HG03108 (cell line): ENCODE data around the gene RUNX3.
"Not testable (repeated sequence)": the region's sequence is repeated elsewhere in the genome, so short reads cannot be mapped to it uniquely, and the experiment has no call there.

ENCODE experiments used
- ATAC-seq: cut with Tn5 transposase; IDR thresholded peaks from one replicate; pipeline ENCODE4 v1.9.1; 2021; ENCODE audit warnings: moderate library complexity; ENCODE audit not compliant: unreplicated experiment

RUNX3 gene

DNA sequence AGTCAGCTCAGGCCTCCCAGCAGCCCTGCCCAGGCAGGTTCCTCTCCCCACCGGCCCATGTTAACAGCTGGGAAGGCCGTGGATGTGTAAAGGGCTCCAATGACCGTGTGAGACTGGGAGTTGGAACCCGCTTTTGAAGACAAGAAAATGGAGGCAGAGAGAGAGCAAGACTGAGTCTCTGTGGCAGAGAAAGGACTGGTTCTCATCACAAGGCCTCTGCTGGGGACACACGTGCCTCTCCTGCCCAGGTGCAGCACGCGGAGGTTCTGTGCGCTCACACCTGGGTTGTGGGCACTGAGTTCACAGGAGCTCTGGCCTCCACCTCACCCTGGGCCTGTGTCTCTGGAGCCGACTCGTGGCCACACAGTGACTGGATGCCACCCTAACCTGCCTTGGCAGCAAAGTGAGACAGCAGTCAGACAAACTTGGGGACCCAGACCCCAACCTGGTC, 27.0 kb downstream of the RUNX3 start:
- no peak for ATAC-seq

DNA sequence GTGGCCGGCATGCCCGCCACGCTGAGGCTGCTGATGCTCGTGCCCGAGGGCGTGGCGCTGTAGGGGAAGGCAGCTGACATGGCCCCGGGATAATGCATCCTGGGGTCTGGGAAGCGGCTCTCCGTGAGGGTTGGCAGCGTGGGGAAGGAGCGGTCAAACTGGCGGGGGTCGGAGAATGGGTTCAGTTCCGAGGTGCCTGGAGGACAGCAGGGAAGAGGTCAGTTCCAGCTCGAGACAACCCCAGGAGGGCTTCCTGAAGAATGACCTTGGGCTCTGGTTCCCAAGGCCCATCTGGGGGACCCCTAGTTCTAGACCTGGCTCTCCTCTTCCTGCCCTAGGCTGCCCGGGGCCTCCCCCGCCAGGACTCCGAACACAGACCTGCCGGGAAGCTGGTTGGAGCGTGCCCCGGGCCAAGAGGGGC, 27.6 kb downstream of the RUNX3 start:
- ATAC-seq = no peak

DNA sequence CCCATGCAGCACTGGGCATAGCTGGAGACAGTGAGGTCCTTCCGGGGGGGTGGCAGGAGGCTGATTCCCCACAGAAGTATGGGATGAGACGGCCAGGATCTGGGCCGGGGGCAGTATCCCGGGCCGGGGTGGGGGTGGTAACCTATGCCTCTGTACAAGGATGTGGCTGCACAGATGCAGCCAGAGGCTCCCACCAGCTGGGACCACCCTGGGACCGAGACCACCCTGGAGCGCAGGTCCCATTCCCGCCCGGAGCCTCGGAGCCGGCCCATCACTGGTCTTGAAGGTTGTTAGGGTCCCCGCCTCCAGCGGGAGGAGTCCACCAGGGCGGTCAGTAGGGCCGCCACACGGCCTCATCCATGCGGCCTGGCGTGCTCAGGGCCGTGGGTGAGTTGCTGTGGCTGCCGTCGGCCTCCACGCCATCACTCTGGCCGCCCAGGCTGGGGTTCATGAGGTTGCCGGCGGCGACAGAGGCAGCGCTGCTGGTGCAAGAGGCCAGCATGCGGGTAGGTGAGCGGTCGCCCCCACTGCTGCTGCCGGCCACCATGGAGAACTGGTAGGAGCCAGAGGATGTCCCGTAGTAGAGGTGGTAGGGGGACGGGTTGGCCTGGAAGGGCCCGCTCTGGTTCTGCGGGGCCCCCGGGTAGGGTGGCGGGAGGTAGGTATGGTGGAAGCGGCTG, 28.1 kb downstream of the RUNX3 start:
- no peak for ATAC-seq

DNA sequence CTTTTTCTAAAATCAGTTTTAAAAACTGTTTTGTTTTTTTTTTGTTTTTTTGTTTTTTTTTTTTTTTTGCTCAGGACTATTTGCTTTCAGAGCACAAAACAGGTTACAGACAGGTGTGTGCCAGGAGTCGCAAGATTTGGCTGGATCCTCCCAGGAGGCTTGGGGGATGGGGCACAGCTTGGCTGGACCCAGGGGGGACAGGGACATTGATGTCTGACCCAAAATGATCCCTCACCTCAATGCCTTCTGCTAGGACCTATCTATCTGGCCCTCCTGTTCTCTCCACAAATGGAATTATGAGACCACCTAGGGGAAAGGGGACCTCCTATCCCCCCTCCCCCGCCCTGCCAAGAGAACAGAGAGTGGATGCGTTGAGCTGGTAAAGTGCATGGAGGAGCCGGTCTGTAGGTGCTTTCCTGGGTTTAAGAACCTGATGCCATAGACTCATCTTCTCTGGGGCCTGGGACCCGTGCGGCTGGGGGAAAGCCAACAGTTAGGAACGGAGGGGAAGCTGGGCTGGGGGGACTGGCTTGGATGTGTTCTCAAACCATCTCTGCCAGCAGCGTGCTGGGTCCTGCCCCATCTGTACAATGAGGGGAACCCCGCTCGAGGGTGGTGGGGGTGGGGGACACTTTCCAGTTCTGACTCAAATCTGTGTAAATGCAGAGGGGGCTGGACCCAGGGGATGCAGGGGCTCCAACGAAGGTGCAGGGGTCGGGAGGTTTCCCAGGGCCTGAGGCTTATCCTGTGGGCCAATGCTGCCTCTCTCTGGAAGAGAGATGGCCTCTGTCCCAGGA, 28.9 kb downstream of the RUNX3 start:
- no peak for ATAC-seq

DNA sequence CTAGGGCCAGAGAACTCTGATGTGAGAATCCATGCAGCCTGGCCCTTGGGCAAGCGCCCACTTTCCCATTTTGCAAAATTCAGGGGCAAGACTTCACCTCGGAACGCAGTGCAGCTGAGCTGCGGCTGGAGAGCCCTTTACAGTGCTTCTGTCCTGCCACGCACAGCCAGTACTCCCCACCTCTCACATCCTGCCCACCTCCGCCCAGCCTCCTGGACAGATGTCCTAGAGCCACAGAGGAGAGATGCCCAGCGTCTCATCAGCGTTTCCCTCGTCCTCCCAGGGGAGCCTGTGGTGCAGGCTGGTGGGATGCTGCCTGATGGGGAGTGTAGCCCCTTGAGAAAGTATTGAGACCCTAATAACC, 29.6 kb downstream of the RUNX3 start:
- ATAC-seq = no peak

DNA sequence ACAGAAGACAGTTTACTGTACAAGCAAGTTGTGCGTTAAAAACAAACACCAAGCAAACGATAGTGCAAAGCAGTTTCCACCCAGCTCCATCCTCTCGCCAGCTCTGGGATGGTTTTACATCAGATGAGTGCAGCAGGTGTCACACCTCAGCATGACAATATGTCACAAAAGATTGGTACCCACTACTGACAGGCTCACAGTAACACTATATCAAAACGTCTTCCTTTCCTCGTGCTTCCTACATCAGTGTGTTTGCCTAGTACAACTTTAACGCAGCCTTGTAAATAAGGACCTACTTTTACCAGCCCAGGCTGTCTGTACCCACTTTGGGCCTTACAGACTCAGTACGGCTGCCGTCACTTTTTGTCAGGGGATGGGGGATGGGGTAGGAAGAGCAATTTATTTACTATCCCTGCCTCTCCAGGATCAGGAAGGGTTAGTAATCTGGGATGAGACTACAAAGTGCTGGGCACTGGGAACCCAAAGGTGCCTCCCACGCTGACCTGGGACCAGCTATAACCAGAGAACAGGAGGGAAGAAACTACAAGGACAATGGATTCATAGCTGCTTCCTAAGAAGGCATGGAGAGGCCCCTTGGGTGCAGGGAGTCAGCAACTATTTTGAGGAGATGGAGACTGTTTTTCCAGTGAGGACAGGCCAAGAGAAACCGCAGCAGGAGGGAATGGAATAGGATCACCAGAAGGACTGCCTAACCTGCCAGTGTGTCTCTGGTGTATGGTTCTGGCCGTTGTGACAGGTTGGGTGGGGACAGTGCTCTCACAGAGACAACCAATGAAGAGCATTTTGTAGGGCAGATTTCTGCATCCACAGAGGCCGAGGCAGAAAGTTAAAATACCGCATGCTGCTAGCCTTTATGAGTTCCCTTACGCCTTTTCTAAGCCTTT, 30.2 kb downstream of the RUNX3 start:
- ATAC-seq = no peak

DNA sequence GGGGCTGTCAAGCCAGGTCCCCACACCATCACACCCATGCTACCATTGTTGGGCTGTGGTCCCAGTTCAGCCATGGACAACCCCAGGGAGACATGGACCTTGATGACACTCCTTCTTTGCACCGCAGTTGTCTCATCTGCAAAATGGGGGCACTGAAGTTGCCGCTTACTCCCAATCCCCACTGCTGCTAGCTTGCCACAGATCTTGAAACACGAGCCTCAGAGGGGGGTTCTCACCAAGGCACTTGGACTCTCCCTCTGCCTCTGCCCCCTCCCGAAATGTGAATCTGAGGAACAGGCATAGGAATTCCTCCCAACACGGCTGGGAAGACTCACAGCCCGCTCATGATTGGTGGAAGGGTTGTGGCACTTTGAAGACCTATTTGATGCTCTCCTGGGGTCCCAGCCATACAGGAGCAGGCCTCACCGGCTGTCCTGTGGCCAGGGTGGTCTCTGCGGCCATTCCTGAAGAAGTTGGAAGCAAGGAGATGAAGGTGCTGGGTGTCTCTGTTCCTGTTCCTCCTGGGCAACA, 31.1 kb downstream of the RUNX3 start:
- ATAC-seq = no peak

DNA sequence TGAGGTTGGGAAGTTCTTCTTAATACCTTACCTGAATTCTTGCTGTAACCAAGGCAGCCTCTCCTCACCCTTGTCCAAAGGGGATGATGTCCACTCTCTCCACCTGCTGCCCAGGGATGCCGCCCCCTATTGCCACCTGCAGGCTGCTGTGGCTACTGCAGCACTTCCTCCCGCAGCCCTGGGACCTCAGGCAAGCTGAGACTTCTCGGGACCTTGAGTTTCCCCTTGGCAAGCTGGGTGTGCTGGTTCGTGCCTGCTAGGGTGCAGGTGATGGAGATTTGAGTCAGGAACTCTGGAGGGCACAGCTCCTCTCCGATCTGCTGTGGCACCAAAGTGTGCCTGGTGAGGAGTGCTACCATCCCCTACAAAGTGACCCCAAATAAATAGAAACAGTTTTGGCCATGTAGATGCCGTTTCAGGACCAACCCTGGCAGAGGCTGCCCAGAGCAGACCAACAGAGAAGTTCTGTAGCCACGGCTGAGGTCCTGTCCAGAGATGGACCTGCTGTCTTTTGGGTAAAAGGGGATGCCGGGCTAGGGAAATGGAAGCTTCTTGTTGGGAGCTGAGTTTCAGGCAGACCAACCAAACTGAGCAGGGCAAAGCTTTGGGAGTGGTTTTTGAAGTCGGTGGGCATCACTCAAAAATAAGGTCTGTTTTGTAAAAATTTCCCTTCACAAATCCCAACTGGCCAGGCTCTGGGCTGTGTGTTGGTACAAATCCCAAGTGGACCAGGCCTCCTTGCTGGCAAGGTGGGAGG, 31.7 kb downstream of the RUNX3 start:
- ATAC-seq = no peak

DNA sequence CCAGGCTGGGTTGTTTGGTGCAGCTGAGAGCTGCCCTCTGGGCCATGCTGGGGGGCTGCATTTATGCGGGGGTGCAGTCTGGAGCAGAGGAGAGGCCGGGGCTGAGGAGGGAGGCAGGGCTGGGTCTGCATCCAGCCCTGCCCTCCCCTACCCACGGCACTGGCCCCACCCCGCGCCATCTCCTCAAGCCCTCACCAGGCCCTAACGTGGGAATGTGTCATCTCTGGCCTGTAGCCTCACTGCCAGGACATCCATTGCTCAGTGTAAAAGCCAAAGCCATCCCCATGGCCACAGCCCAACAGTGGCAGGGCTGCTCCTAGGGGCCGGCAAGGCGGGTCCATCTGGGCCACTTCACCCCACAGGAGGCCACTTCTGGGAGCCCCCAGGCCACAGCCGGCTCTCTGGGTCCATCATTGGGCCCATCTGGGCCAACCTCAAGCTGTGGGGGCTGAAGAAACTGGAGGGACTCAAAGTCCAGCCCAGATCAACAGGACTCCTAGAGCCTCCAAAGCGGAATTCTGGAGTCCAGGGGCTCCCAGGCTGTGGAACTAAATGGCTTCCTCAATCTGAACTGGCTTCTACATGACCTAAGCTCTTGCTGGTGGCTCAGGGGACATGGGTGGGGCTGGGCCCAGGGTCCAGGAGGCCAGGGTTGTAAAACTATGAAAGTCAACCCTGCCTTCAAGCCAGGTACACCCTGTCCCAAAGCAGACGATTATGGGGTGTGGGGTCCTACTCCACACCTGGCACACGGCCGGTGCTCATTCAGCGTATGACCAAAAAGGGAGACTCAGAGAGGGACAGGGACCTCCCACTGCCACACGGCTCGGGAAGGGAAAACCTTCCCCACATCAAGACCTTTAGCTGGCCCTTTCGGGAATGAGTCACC, 32.6 kb downstream of the RUNX3 start:
- ATAC-seq = no peak

DNA sequence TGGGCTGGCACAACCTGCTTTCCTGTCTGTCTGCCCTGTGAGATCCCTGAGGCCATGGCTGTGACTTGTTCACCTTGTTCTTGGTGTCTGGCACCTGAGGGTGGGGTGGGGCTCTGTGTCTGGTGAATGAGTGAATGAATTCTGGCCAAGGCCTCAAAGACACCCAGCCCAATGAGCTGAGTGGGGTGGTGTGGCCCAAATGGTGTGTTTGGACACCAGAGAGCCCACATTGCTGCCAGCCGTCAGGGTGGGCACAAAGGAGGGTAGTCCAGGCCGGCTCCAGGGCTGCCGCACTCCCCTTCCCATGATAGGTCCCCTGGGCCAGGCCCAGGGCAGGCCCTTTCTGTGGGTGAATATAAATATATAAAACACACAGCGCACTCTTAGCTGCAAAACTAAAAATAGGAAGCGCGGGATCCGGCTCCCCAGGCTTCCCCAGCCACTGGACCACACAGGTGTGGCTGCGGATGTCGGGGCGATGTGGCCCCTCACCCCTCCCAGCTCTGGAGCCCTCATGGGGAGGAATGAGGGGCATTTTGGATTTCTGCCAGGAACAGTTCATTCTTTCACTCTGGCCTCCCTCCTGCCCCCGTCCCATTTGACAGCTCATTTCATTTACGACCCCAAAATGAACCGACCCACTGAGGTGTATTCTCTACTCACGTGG, 33.3 kb downstream of the RUNX3 start:
- ATAC-seq = no peak

DNA sequence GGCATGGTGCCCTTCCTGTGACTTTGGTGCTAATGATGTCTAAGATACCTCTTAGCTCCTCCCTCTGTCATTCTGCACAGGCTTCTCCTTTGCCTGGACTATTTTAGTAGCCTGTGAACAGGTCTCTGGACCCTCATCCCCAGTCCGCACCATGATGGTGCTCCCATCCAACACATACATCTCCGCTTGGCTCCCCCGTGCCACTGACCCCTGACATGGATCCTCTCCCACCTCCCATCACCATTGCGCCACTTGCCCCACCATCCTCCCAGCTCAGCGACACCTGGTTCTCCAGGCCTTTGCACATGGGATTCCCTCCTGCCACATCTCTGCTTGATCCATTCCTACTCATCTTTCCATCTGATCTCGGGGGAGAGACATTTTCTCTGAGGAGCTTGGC, 33.9 kb downstream of the RUNX3 start:
- no peak for ATAC-seq

DNA sequence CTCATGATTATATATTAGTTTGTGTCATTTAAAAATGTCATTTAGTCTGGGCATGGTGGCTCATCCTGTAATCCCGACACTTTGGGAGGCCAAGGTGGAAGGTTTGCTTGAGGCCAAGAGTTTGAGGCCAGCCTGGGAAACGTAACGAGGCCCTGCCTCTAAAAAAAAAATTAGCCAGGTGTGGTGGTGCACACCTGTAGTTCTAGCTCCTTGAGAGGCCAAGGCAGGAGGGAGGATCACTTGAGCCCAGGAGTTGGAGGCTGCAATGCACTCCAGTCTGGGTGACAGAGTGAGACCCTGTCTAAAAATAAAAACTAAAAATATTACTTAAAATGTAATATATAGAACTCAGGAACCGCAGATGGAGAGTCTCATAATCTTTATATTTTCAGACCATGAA, 34.6 kb downstream of the RUNX3 start:
- ATAC-seq = no peak

DNA sequence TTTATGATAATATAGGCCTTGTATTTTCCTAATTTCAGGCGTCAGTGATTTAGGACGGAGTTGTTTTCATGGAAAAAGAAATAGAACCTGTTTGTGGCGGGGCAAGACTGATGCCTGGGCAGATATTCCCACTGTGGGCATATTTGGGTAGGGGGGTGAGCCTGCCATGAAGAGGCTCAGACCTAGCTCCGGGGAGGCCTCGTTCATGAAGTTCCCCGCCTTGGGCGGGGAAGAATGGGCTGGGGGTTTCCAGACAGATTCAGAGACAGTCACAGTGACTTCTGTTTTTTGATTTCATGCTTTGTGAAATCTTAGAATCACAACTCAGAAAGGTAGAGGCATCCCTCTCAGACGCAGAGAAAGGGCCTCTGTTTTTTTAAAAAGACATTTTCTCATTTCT, 36.1 kb downstream of the RUNX3 start:
- no peak for ATAC-seq

DNA sequence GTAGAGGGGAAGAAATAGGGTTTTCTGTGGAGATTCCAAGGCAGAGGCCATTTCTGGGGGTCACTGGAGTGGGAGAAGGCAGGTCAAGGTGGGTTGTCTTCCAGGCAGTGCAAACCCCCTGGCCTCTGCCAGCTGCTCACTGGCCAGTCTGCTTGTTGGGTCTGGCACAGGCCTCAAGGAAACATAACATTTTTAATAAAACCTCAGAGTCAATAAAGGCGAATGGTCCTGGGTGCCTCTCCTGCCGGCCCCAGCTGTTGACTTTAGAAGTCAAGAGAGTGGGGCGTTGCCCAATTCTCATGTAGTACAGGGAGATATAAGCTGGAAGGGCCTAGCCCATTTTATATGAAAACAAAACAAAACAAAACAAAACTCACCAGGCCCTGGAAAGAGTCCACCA, 36.6 kb downstream of the RUNX3 start:
- ATAC-seq = no peak

DNA sequence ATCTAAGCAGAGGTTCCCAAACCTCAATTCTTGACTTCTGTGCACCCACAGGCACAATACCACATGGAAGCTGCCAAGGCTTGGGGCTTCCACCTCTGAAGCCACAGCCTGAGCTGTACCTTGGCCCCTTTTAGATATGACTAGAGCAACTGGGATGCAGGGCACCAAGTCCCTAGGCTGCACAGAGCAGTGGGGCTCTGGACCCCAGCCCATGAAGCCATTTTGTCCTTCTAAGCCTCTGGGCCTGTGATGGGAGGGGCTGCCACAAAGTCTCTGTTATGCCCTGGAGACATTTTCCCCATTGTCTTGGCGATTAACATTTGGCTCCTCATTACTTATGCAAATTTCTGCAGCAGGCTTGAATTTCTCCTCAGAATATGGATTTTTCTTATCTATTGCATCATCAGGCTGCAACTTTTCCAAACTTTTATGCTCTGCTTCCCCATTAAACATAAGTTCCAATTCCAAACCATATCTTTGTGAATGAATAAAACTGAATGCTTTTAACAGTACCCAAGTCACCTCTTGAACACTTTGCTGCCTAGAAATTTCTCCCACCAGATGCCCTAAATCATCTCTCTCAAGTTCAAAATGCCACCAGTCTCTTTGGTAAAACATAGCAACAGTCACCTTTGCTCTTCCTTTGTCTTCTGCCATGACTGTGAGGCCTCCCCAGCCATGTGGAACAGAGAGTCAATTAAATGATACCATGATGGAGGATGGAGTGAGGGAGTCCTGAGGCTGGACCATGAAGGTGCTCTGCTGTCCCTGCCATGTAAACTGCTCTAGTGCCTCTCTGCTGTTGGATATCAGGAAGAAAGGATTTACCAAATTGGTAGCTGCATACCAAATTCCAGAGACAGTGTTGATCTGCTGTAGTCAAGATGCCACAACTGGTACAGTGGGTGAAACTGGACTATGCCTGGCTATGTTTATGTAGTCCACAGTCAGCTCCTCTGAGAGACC, 37.6 kb downstream of the RUNX3 start:
- no peak for ATAC-seq

DNA sequence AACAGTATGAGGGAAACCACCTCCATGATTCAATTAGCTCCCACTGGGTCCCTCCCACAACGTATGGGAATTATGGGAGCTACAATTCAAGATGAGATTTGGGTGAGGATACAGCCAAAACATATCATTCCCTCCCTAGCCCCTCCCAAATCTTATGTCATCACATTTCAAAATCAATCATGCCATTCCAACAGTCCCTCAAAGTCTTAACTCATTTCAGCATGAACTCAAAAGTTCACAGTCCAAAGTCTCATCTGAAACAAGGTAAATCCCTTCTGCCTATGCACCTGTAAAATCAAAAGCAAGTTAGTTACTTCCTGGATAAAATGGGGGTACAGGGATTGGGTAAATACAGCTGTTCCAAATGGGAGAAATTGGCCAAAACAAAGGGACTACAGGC, 38.7 kb downstream of the RUNX3 start:
- ATAC-seq = not testable (repeated sequence)

DNA sequence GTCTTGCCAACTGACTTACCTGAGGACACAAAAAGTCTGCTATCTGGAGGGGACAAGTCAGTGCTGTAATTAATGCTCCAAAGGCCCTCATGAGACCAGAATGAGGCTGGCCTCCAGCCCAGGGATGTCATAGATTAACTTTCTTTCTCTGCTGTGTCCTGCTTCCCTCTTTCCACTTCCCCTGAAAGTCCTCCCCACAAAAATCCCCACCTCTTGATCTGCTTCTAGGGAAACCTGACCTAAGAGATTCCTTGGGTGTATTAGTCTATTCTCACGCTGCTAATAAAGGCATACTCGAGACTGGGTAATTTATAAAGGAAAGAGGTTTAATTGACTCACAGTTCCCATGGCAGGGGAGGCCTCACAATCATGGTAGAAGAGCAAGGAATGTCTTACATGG, 39.2 kb downstream of the RUNX3 start:
- no peak for ATAC-seq
